Body of pancreas (tissue), 4 donors: ENCODE results near the gene NXT1. TPM values are rescaled to one million over a fixed set of nuclear protein-coding genes. Genes with fewer than 3 reads are reported as not detected.

Source experiments
- ATAC-seq: fragments of 150-250 bp; one replicate; pipeline ENCODE4 v1.9.1; 2016
- DNase-seq, 4 donors: peaks; one replicate each; pipeline ENCODE4 v3.0.0-alpha.2; 2019
- H3K27ac ChIP-seq, 4 donors: fragments of 200-600 bp; sonication (generic); 1 replicate in 3 of 4; 2 replicates in 1 of 4; pipeline versions ENCODE4 v1.5.1 to v1.6.1; 2016 to 2019; ENCODE audit warnings: mild to moderate bottlenecking in 1 of 4, mixed read lengths in 1 of 4, moderate library complexity in 1 of 4
- H3K27me3 ChIP-seq, 2 donors: fragments of 200-600 bp; sonication (generic); one replicate each; pipeline ENCODE4 v1.6.0; 2016; ENCODE audit warnings: mild to moderate bottlenecking in 1 of 2
- H3K36me3 ChIP-seq, 2 donors: fragments of 200-600 bp; sonication (generic); replicated peaks in 1 of 2; 2 replicates each; pipeline ENCODE4 v1.5.1; 2016; ENCODE audit warnings: low read depth in 2 of 2; ENCODE audit not compliant: insufficient read depth in 1 of 2
- H3K4me1 ChIP-seq: fragments of 200-600 bp; sonication (generic); one replicate; pipeline ENCODE4 v1.6.0; 2016
- H3K4me3 ChIP-seq, 2 donors: fragments of 200-600 bp; sonication (generic); 1 replicate in 1 of 2; 2 replicates in 1 of 2; pipeline ENCODE4 v1.5.1; 2016 to 2019
- H3K9me3 ChIP-seq, 3 donors: fragments of 200-600 bp; sonication (generic); 1 replicate in 2 of 3; 2 replicates in 1 of 3; pipeline ENCODE4 v1.5.1; 2016
- POLR2A ChIP-seq, 3 donors: fragments of 450-650 bp; IDR thresholded peaks; one replicate each; pipeline ENCODE4 v1.6.1; 2016; ENCODE audit warnings: antibody characterized with exemption in 3 of 3, mild to moderate bottlenecking in 2 of 3
- WGBS, 2 donors: methylation state at CpG; one replicate each; pipeline ENCODE4 v1.1.5; 2017; 5-methylcytosine and 5-hydroxymethylcytosine counted together
- intact Hi-C: fragments of 100-400 bp; cut with DNase I; formaldehyde crosslinking; loops from one replicate; pipeline ENCODE4 v1.15.1; 2023
- total RNA-seq, 2 donors: library from RNA; depleted of rRNA; stranded (reverse); fragments of >200 nt; gene quantifications; one replicate each; pipeline ENCODE4 v1.1.0, GENCODE V29; 2016
- TF ChIP-seq, protein P1 (sequence below), 7 experiments: fragments of 450-650 bp in 4 of 7; fragments of 200-600 bp in 3 of 7; sonication (generic) in 3 of 7; IDR thresholded peaks; one replicate each; pipeline ENCODE4 v1.5.1; 2016 to 2019; ENCODE audit warnings: antibody characterized with exemption in 7 of 7

NXT1 gene
- total RNA-seq, 2 donors from 2014 or later: 6.5 to 16.2 TPM

DNA sequence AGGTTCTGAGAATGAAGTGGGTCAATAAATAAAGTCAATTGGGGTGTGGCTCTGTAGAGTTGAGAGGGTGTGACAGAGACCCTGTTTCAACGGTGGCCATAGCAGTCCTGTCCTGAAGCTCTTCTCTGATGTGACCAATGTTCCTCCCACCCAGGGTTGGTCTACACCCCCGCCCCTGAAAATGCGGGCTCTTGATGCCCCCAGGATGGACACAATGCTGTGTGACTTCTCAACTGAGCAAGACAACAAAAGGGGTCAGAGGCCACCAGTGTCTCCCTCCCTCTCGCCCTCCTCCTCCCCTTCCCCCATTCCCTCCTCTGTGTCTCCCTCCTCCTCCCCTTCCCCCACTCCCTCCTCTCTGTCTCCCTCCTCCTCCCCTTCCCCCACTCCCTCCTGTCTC is 41.7 kb upstream of the NXT1 start:
- ATAC-seq (no peak), DNase-seq (no peak)
- no peaks in the 10 kb centered on the region for H3K9me3 ChIP-seq
- WGBS, 2 donors: 34 to 56% methylated on average over 4 of the region's 4 CpGs
- H3K36me3 ChIP-seq: no peaks in the 10 kb centered on the region
- TF ChIP-seq, protein P1, sequence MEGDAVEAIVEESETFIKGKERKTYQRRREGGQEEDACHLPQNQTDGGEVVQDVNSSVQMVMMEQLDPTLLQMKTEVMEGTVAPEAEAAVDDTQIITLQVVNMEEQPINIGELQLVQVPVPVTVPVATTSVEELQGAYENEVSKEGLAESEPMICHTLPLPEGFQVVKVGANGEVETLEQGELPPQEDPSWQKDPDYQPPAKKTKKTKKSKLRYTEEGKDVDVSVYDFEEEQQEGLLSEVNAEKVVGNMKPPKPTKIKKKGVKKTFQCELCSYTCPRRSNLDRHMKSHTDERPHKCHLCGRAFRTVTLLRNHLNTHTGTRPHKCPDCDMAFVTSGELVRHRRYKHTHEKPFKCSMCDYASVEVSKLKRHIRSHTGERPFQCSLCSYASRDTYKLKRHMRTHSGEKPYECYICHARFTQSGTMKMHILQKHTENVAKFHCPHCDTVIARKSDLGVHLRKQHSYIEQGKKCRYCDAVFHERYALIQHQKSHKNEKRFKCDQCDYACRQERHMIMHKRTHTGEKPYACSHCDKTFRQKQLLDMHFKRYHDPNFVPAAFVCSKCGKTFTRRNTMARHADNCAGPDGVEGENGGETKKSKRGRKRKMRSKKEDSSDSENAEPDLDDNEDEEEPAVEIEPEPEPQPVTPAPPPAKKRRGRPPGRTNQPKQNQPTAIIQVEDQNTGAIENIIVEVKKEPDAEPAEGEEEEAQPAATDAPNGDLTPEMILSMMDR (IDR thresholded peaks at IDR 0.05): no peak
- TF ChIP-seq POLR2A (IDR thresholded peaks at IDR 0.05): no peak
- no peak overlapping the region for H3K4me3 ChIP-seq
- H3K27ac ChIP-seq: no peak overlapping the region
- H3K4me1 ChIP-seq: no peaks in the 10 kb centered on the region
- H3K27me3 ChIP-seq: no peaks in the 10 kb centered on the region
- intact Hi-C loops: no loop called here

DNA sequence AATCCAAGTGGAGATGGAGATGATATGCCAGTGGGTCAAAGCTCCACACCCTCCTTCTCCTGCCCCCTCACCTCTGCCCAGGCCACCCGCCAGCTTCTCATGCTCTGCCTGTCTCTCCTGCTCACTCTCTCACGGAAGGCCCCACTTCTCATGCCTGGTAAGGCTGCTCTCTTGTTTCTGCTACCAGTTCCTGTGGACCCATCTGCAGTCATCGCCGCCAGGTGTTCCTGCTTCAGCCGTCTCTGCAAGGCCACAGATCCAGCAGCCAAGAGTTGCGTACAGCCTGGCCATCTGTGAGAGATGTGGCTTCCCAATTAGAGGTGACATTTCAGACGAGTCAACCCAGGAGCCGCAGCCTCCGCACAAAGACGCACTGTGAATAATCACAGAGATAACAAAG is 40.8 kb upstream of the NXT1 start:
- WGBS, 2 donors: 75 to 76% methylated on average over 9 to 10 of the region's 10 CpGs
- DNase-seq: no peak
- Histone ChIP-seq H3K4me1 (no peaks in the 10 kb centered on the region), H3K27ac (no peak overlapping the region), H3K27me3 (no peaks in the 10 kb centered on the region), H3K4me3 (no peak overlapping the region), H3K36me3 (no peaks in the 10 kb centered on the region), H3K9me3 (no peaks in the 10 kb centered on the region)
- ATAC-seq: no peak
- TF ChIP-seq POLR2A (IDR thresholded peaks at IDR 0.05): no peak
- TF ChIP-seq, protein P1 (IDR thresholded peaks at IDR 0.05): no peak
- intact Hi-C loops: no loop called here

DNA sequence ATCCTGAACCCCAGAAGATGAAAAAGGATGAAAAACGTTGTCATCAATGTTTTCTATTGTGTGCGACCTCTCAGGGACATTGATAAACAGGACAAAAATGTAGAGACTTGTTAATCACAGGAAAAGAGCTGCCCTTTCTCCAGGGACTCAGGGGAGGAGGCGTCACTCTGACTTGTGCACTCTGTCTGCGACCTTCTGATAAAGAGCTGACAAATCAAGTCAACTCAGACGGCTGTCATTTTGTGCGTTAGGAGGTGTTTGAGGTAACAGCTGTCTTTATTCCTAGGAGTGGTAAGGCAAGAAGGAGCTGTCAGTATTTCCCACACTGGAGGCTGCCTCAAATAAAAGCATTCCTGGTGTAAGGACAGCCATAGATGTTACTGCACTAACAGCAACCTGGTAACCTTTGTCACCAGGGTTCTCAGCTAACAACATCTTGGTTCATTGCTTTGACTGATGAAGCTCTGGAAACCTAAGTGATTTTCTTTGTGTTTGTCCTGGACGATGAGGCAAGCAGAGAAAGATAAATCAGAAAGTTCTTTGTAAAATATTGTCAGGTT is 38.6 kb upstream of the NXT1 start:
- H3K4me3 ChIP-seq: no peak overlapping the region
- WGBS, 2 donors: 22 to 34% methylated on average over 7 of the region's 7 CpGs
- H3K4me1 ChIP-seq: no peaks in the 10 kb centered on the region
- ATAC-seq (no peak), DNase-seq (no peak)
- H3K36me3 ChIP-seq: no peaks in the 10 kb centered on the region
- no peak overlapping the region for H3K27ac ChIP-seq
- H3K9me3 ChIP-seq: no peaks in the 10 kb centered on the region
- intact Hi-C loops: no loop called here
- no peak for TF ChIP-seq POLR2A (IDR thresholded peaks at IDR 0.05)
- TF ChIP-seq, protein P1 (IDR thresholded peaks at IDR 0.05): no peak
- H3K27me3 ChIP-seq: no peaks in the 10 kb centered on the region

DNA sequence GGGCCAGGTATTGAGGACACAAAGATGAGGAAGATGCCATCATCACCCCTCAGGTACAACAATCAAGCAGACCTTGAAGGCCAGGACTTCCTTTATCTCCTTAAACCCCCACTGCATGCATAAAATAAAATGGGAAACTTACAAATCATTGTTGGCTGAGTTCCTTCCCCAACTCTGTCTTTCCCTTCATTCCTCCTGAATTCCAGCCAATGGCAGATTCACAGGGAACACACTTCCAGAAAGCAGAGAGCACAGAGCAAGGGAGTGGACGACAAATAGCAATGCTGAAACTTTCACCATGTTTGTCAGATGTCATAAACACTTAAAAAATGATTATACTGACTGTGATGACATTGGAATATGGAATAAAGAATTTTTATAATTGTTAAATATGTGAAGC is 37.3 kb upstream of the NXT1 start:
- DNase-seq (no peak), ATAC-seq (no peak)
- Histone ChIP-seq H3K4me1 (no peaks in the 10 kb centered on the region), H3K4me3 (no peak overlapping the region), H3K27me3 (no peaks in the 10 kb centered on the region), H3K27ac (no peak overlapping the region), H3K36me3 (no peaks in the 10 kb centered on the region), H3K9me3 (no peaks in the 10 kb centered on the region)
- WGBS, 2 donors: 58 to 67% methylated on average over 1 of the region's 1 CpG
- TF ChIP-seq POLR2A (IDR thresholded peaks at IDR 0.05): no peak
- TF ChIP-seq, protein P1 (IDR thresholded peaks at IDR 0.05): no peak
- intact Hi-C loops: no loop called here

DNA sequence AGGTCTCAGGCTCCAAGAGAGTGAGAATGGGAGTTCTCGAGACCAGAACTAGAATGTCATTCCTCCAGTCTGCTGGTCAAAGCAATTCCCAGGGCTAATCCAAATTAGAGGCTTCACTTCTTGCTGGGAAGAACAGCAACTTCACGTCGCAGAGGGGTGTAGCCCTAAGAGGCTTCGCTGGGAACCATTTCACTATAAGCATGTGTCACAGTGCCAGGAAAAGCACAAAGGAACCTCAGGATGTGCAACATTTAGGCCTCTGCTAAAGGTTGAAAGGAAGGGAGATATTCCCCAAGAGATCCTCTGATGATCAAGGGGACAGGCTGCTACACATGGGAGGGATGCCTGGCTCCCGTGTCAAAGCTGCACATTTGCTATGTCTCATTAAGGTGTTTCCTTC is 35.9 kb upstream of the NXT1 start:
- DNase-seq (no peak), ATAC-seq (no peak)
- TF ChIP-seq, protein P1 (IDR thresholded peaks at IDR 0.05): no peak
- no peak for TF ChIP-seq POLR2A (IDR thresholded peaks at IDR 0.05)
- Histone ChIP-seq H3K4me1 (no peaks in the 10 kb centered on the region), H3K4me3 (no peak overlapping the region), H3K27ac (no peak overlapping the region), H3K36me3 (no peaks in the 10 kb centered on the region), H3K9me3 (no peaks in the 10 kb centered on the region), H3K27me3 (no peaks in the 10 kb centered on the region)
- intact Hi-C loops: no loop called here
- WGBS, 2 donors: 73 to 81% methylated on average over 5 of the region's 5 CpGs
